DND-41 (cell line): ENCODE measurements around the gene STXBP5L.

Experiments
- EZH2 ChIP-seq: IDR thresholded peaks from 3 replicates; pipeline ENCODE4 v1.6.1; 2012; ENCODE audit warnings: borderline replicate concordance, low read depth, mild to moderate bottlenecking, moderate library complexity, low read length, inconsistent platforms; ENCODE audit not compliant: severe bottlenecking
- TF ChIP-seq, protein P1 (sequence below): IDR thresholded peaks from 2 replicates; pipeline ENCODE4 v1.5.1; 2012; ENCODE audit warnings: borderline replicate concordance, low read length, moderate library complexity, mild to moderate bottlenecking; ENCODE audit not compliant: poor library complexity, severe bottlenecking; ENCODE audit errors: extremely low read depth

DNA sequence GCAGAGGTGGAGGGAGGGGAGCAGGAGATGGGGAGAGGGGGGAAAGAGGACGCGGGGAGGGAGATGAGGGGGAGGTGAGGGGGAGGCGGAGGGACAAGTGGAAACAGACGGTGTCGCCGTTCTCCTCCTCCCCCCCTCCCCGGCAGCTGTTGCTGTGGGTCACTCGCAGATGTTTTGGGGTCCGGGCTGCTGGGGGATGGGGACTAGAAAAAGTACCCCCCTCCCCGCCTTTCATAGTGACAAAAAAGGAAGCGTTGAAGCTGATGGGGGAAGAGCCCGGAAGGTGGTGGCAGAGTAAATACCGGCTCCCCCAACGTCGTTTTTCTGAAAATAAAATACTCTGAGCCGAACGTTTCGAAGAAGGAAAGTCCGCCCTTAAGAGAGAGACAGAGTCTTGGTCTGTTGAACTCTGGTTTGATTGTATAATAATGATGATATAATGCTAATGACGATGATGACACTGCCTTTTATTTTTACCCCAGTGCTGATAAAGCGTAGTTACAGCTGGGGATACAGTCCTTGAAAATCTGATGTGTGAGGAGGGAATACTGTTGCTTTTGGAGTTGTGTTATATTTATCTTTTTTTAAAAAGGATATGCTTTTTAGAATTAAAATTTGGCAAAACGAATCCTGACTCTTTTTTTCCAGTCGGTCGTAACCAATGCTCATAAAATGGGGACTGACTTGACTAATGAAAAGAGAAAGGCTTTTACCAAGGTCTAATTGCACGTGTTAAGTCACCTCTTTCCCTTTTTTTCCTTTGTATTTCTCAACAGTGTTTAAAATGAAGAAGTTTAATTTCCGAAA is 993 bp downstream of the STXBP5L start:
- TF ChIP-seq, protein P1, sequence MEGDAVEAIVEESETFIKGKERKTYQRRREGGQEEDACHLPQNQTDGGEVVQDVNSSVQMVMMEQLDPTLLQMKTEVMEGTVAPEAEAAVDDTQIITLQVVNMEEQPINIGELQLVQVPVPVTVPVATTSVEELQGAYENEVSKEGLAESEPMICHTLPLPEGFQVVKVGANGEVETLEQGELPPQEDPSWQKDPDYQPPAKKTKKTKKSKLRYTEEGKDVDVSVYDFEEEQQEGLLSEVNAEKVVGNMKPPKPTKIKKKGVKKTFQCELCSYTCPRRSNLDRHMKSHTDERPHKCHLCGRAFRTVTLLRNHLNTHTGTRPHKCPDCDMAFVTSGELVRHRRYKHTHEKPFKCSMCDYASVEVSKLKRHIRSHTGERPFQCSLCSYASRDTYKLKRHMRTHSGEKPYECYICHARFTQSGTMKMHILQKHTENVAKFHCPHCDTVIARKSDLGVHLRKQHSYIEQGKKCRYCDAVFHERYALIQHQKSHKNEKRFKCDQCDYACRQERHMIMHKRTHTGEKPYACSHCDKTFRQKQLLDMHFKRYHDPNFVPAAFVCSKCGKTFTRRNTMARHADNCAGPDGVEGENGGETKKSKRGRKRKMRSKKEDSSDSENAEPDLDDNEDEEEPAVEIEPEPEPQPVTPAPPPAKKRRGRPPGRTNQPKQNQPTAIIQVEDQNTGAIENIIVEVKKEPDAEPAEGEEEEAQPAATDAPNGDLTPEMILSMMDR, result no peak
- no peak for TF ChIP-seq EZH2
